ENCODE measurements around the gene ETV6.

The ETV6 gene

DNA sequence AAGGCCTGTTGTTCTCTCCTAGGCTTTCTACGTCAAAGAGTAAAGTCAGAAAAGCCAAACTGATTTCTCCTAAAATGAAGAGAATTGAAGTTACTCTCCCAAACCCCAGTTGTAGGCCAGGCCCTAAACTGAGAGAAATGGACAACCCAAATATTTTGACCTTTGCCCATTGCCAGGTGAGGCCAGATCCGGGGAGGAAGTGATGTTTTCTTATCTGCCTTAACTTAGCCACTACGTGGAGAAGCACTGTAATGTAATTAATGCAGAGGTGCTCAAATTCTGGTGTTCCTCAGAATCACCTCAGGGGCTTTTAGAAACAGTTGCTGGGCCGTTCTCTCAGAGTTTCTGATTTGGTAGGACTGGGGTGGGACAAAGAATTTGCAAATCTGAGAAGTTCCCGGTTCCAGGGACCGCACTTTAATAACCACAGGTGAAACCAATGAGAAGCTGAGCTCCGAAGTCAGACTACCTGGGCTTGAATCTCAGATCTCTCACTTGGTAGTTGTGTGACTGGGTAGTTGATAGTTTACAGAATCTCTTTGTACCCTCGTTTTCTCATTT lies 73.2 kb downstream of the ETV6 start:
- no peak for DNase-seq

DNA sequence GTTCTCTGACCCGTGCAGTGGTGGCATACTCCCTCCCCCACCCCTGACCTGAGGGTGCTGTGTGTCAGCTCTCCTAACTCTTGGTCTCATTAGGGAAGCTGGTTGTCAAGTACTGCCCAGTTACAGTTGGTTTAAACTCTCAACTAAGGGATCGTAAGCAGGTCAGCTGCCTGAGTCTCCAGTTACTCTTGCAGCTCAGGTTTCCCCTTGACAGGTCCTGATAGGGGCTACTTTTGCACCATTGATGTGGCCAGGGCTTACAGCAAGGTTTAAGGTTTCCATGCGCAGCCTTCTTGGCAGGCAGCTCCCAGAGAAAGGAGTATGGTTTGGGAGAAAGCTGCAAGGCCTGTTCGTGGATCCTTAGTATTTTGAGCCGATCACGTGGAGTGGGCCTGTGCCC lies 74.5 kb downstream of the ETV6 start:
- DNase-seq = no peak

DNA sequence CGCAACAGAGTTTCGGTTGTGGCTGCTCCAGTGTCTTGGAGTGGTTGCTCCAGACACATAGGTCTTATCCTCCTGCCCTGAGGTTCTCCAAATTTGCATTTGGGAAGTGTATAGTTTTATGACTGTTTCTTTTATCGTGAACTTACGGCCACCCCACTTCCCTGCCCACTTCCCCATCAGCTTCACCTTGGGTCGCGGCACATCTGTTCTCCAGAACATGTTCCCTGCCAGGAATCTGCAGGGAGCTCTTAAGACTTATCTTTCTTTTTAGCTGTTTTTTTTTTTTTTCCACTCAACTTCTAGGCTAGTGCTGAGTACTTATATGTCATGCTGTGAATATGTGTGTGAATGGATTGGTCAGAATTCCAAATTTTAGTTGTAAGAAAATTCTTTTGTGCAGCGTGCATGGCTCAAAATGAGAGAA lies 75.4 kb downstream of the ETV6 start:
- peak; percentile 57 for DNase-seq

DNA sequence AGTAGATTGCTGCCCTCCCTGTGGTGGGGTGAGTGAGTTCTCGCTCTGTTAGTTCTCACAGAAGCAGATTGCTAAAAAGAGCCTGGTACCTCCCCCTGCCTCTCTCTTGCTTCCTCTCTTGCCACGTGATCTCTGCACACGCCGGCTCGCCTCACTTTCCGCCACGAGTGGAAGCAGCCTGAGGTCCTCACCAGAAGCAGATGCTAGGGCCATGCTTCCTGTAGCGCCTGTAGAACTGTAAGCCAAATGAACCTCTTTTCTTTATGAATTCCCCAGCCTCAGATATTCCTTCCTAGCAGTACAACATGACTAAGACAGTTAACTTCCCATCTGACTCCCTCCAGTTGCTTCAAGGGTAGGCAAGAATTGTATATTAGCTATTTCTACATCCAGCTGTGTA lies 76.2 kb downstream of the ETV6 start:
- DNase-seq = peak; percentile 48

DNA sequence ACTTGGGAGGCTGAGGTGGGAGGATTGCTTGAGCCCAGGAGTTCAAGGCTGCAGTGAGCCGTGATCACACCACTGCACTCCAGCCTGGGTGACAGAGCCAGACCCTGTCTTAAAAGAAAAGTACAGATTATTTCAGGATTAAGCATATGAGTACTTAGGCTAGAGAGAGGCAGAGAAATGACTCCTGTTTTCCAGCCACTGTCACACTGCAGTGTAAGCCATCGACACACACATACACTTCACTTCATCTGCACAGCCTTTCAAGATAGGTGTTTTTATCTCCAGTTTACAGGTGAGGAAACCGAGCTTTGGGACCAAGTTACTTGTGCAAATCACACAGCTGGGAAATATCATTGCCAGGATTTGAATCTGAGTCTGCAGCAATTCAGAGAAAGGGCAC lies 77.2 kb downstream of the ETV6 start:
- DNase-seq = no peak

DNA sequence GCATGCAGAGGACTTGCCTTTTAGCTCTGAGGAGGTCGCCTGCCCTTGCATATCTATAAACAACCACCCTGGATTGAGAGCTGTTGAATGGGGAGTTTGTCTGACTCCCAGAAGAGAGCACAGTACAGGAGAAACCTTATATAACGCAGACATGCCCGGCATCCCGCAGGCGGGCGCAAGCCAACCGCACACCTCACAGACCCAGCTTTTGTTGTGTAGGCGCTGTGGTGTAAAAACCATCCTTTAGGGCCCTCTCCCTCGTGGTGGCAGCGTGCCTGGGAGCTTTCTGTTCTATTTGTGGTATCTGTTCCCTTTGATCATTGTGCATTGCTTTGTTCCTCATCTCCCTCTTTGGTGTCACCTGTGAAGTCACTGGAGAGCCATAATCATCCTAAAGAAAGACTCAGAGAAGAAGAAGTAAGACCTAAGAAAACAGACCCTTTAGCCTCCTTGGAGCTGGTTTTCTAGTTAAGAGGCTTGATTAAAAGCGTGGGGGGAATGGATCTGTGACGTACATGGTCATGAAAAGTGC lies 77.7 kb downstream of the ETV6 start:
- DNase-seq = no peak

DNA sequence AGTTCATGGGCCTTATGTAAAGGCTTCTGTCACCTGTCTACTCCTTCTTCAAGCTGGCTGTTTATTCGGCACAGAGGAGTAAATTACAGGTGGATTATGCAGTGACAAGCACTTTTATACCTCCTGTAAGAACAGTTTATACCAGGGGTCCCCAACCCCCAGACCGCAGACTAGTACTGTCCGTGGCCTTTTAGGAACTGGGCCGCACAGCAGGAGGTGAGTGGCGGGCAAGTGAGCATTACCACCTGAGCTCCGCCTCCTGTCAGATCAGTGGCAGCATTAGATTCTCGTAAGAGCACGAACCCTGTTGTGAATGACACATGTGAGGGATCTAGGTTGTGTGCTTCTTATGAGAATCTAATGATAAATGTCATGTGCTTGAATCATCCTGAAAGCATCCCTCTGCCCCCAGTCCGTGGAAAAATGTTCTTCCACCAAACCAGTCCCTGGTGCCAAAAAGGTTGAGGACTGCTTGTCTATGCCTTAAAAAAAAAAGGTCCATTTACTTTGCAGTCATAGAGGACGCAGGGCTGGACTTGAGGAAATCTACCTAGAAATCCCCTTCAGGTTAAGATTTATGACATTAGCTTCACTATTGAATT lies 78.8 kb downstream of the ETV6 start:
- no peak for DNase-seq

DNA sequence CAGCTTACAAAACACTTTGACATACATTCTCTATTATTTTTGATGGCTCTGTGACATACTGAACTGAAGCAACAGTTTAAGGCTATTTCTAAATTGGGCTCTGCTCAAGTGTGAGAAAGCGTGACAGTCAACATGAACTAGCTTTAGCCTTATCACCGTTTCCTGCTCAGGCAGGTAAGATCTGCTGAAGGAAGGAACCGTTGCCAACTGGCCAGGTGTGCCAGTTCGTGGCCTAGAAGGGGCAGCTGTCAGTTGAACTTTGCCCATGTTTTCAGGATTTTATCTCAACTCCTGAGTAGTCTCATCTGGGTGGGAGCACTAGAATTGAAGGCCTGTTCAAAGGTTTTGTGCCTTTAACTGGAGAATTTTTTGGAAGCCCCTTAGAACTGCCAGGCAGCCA lies 79.5 kb downstream of the ETV6 start:
- DNase-seq = no peak

DNA sequence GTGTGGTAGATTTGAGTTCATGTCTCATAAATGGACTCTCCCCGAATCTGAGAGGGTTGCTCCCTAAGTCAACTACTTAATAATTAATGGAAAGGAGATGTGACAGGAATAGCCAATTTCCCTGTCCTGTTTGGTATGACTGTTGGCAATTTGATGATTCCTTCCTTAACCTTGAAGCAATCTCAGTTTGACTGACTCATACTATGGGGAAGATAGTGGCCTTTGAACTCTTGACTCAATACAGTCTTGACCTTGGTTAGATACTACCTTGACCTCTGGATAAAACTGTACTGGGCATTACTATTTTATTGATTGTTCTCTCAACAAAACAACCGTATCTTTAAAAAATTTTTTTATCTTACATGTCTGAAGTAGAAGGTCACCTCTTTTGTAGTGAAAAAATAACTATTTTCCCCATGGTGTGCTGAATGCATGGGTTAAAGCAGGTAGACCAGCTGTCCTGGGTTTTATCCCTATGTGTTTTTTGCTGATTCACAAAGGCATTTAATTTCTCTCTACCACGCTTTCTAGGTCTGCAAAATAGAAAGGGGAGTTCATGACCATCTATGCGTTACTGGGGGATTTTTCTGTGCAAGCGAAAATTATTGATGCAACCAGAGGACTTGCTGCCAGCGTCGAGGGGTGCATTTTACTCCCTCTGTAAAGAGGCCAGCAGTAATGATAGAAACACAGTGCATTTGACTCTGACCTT lies 80.1 kb downstream of the ETV6 start:
- peak; percentile 49 for DNase-seq

DNA sequence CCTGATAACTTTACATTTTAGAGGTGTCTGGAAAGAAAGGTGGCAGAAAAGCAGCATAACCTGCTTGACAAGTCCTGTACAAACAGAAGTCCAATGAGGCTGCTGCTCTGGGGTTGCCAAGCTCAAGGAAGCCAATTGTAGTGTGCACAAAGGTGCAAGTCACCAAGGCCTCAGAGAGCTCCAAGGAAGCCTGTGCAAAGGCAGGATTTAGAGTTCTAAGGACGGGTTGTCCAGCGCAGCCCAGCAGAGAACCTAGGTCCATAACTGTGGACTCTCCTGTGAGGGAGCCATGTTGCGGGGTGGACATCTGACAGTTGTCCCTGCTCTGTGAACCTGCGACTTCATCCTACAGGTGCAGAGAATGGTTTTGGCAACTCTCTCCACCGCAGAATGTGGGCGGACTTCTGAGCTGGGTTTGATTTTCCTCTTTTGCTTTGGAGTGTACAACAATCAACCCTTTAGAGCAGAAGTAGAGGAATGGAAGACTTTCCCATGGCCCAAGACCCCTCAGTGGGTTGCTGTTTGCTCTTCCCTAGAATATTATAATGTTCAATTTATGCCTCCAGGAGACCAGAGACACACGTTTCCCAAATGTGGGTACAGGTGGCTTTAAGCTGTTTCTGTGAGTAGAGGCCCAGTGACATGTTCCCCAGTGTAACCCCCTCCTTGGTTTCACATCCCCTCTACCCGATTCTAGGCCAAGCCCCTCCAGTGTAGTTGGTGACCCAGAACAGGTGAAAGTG lies 81.0 kb downstream of the ETV6 start:
- no peak for DNase-seq

DNA sequence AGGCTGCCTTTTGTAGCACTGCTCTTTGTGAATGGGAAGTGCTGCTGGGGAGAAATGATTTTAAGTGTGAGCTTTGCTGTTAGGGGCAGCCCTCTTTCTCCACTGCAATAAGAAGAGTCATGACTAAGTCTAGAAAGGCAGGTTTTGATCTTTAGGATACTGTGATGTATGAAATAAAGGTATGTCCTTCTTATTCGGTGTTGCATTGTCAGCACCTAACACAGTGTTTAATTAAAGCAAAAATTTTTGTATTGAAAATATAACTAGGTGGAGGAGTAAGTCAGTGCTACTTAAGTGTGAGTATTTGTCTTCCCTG lies 81.5 kb downstream of the ETV6 start:
- DNase-seq = no peak

DNA sequence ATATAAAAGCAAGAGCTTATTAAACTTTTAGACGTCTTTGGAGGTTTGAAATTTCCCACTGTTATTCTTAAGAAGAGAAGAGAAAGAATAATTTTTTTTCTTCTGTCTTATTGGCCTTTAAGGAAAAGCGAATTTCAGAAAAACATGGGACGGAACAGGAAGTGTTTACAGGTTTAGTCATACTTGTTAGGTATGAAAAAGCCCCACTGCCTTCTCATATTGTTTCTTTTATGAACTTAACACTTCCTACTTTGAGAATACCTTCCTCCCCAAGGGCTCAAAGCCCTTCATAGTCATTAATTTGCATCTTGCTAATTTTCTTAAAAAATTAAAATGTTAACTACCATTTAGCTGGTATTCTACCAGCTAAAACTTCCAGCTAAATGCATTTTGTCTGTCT lies 82.0 kb downstream of the ETV6 start:
- DNase-seq = peak; percentile 65

DNA sequence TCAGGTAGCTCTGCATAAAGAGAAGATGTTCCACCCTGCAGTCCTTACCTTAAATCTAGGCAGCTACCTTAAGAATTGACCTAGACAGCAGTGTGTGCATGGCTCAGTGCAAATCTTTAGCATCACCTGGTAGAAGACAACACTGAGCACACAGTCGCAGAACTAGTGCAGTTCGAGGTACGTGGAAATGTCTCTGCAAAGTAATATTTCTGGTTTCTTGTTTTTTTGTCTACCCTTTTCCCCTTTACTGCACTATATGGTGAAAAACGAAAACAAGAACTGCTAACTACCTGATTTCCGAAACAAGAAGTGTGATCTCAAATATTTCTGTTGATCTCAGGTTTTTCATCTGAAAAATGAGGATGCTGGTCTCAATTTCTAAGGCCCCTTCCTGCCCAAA lies 82.5 kb downstream of the ETV6 start:
- no peak for DNase-seq

DNA sequence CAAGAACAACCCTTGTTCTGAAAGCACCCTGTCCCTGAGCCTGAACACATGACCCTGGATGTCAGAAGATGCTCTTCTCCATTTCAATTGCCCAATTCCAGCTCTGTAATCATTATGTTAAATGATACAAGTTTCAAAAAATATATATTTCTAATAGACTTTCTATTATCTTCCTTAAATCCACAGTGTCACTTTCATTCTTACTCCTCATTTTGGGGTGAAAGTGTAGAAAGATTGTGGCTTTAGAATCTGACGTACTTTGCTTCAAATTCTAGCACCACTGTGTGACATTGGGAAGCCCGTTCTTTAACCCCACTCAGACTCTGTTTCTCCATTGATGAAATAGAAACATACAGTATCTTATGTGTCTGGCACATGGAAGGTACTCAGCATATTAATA lies 83.2 kb downstream of the ETV6 start:
- DNase-seq = peak; percentile 88

DNA sequence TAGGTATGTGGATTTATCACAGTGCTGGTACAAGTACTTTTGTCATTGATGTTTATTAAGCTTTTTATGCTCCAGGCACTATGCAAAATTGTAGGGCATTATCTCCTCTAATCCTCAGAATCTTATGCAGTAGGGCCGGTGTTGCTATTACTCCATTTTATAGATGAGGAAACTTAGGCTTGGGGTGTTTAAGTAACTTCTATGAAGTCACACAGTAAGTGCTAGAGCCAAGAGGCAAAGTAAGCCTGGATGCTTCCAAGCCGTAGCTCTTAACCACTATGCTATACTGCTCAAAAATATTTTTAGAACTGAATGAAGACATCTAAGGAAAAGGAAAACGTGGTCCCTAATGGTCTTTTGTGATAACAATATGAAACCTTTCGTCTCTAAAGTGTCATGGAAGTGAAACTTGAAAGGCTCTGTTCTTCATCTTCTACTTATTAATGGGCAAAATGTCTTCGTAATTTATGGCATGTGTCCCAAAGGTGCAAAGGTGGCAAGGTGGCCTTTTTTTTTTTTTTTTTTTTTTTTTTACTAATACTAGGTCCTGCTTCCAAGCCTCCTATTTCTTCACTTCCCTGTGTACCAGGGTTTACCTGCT lies 85.2 kb downstream of the ETV6 start:
- peak; percentile 75 for DNase-seq

DNA sequence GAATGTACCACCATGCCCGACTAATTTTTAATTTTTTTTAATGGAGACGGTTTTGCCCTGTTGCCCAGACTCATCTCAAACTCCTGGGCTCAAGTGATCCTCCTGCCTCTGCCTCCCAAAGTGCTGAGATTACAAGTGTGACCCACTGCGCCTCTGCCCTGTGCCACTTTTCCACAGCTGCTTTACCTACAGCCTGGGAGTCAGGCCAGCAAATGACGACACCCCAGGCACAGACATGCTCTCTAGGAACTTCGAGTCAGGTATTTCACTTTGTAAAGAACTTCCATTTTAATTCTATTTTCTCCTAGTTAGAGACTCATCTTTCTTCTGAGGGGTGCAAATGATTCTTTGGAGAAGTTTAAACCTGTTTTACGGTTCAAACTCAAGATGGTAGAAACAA lies 89.0 kb downstream of the ETV6 start:
- no peak for DNase-seq

DNA sequence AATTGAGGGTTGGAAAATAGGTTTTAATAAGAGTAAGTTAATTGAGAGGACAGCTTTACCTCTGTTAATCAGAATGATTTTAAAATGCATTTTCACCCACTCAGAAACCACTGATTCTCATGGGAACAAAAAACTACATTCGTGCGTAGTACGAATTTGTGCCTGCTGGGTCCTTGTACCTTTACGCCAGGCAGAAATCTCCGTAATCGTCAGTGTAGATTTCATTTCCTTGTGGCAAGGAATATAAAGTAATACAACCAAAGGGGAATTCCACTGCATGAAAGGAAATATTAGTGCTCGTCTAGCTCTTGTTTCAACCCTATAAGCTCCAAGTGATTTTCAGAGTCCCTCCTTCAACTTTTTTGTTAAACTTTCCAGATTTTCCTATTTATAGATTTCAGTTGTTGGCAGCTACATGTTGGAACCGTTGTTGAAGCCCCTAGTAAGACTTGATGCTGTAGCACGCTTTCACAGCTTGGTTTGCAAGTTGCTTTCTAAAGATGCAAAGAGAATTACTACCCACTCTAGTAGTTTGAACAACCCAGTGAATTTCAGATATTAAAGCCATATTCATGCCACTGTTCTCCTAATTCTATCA lies 90.6 kb downstream of the ETV6 start:
- DNase-seq = no peak

DNA sequence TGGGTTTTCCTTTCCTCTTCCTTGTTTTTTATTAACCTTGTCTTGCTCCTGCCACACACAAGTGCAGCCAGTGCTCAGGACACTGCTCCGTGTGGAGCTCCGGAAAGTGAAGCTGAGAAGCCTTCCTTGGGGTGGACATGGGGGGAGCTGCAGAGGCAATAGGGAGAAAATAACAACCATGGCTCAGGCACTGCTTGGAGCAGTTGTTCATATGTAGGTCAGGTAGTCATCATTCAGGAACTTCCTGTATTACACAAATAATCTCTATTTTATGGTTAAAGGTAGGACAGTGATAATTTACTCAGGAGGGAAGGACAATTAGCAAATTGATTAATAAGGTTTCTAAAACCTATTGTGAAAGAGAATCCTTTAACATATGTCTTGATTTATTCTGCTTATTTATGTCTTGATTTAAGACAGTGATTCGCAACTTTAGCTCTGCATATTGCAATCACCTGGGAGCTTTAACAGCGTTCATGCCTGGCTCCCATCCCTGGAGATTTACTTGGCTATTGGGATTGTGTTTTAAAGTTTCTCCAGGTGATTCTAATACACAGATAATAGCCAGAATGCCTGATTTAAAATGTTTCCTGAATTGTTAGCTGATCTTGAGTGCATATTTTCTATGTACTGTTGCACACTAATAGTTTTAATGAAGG lies 92.1 kb downstream of the ETV6 start:
- DNase-seq = no peak

DNA sequence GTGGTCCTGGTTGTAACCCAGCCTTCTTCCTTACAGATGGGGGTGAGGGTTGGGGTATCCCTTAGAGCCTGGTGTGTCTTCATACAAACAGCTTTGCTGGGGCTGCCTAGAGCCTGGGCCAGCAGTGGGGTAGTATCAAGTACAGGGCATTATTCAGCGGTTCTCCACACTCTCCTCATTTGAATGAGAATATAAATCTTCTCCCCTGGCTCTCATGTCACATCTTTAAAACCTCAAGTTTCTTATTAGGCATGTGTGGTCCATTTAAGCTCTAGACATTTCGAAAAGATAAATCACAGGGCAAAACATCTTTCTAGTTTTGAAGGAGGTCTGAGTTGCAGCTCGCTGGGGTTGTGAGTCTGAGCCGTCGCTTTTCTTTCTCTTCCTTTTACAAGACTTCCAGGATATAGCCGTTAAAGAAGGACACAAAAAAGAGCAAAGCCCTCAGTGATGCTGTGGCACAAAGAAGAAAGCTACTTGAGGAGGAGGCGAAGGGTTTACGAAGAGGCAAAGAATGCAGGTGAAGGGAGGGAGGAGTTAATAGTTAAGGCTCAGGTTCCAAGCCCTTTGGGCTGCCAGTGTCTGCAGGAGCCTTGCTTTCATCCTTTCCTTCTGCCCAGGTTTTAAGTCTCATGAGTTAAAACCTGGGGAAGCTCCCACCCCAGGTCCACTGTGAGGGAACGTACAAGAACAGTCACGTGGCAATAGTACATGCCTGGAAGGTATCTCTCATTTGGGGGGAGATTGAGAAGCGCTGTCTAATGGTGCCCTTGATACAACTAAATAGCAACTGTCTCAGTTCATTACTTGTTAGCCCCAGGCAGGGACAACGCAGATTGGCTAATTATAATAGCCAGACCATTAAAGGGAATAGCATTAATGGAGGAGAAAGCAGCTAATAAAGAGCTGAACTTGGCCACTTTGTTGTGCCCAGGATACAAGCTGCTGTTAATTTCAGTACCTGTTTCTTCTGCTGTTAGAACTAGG lies 94.2 kb downstream of the ETV6 start:
- DNase-seq = no peak

DNA sequence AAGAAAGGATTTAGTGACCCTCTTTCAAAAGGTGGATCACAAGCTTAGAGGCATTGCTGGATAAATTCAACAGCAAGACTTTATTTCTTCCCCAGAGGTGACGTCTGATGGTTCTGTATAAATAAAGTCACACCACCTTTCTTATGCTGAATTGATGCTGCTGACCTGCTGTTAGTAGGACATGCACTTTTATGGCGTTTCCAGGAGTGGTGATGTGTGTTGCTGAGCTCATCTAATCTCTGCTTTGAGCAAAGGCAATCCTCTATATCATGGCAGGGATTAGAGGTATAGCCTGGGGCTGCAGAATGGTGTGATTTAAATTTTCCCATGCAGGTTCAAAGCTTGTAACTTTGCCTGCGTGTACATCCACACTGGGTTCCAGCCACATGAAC lies 94.9 kb downstream of the ETV6 start:
- no peak for DNase-seq

DNA sequence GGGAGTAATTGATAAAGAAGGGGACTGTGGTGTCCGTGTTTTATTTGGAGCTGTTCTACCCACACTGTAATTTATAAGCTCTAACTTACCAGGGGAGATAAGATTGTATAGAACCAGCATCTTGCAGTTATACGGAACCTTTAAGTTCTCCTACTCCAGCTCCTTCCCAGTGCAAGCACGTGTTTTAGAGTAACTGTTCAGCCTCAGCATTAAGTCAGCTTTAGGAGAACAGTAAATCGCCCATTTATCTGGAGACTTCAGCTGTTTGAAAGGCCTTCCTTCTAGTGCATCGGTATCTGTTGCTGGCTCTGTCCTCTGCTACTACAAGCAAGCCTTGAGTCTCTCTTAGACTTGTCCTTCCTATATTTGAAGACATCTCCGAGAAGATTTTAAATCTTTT lies 95.6 kb downstream of the ETV6 start:
- peak; percentile 51 for DNase-seq

Measured in inflammatory macrophage treated with lipopolysaccharide for 4 hours (primary cell).